WTC11 (cell line): ENCODE data around the gene PLA2G4F. TPM values are rescaled to one million over a fixed set of nuclear protein-coding genes. Genes with fewer than 3 reads are reported as not detected.

Experiments
- ATAC-seq: fragments of 200-7000 bp; cut with Tn5 transposase; 2 replicates; pipeline ENCODE4 v1.10.0; 2021; ENCODE audit warnings: mild to moderate bottlenecking, moderate library complexity
- CTCF ChIA-PET: fragments of 300-600 bp; sonication (Branson Sonifier 250); formaldehyde crosslinking; loops from one replicate; lab custom pipeline; 2021; ENCODE audit warnings: antibody characterized with exemption; lab: Charles Lee
- POLR2A ChIA-PET: fragments of 350-600 bp; sonication (Branson Sonifier 250); formaldehyde crosslinking; loops from one replicate; lab custom pipeline; 2021; ENCODE audit warnings: antibody characterized with exemption; lab: Charles Lee
- DNase-seq: peaks from one replicate; pipeline ENCODE4 v3.0.0; 2021; ENCODE audit warnings: low spot score
- H3K27ac Mint-ChIP-seq: 2 replicates; pipeline ENCODE4 v1.8.0; 2021; ENCODE audit warnings: mixed read lengths
- H3K27me3 Mint-ChIP-seq: 2 replicates; pipeline ENCODE4 v1.8.0; 2021; ENCODE audit warnings: low read depth, mild to moderate bottlenecking, moderate library complexity, mixed read lengths
- H3K36me3 Mint-ChIP-seq: 2 replicates; pipeline ENCODE4 v1.8.0; 2021; ENCODE audit warnings: mixed read lengths
- H3K4me1 Mint-ChIP-seq: 2 replicates; pipeline ENCODE4 v1.8.0; 2022; ENCODE audit warnings: mixed read lengths
- H3K4me3 Mint-ChIP-seq: 2 replicates; pipeline ENCODE4 v1.8.0; 2021; ENCODE audit warnings: mild to moderate bottlenecking, moderate library complexity, mixed read lengths
- H3K9me3 Mint-ChIP-seq: 2 replicates; pipeline ENCODE4 v1.8.0; 2021; ENCODE audit warnings: mixed read lengths
- CBFB ChIP-seq: sonication (generic); formaldehyde crosslinking; IDR thresholded peaks from 2 replicates; pipeline ENCODE4 v1.8.1; 2022; ENCODE audit warnings: mild to moderate bottlenecking, low read depth, missing genetic modification reagents
- CREM ChIP-seq: sonication (generic); formaldehyde crosslinking; IDR thresholded peaks from 2 replicates; pipeline ENCODE4 v1.8.1; 2022; ENCODE audit warnings: mild to moderate bottlenecking, missing genetic modification reagents, moderate library complexity
- EMX1 ChIP-seq: fragments of 250-450 bp; sonication (Bioruptor Pico); IDR thresholded peaks from 2 replicates; pipeline ENCODE4 v1.8.0; 2021; ENCODE audit warnings: mild to moderate bottlenecking
- JAZF1 ChIP-seq: fragments of 250-450 bp; sonication (Bioruptor Pico); IDR thresholded peaks from 2 replicates; pipeline ENCODE4 v1.9.0; 2021; ENCODE audit warnings: moderate library complexity, mild to moderate bottlenecking, inconsistent platforms
- RELA ChIP-seq: sonication (generic); formaldehyde crosslinking; IDR thresholded peaks from 2 replicates; pipeline ENCODE4 v1.8.1; 2022; ENCODE audit warnings: missing genetic modification reagents, mild to moderate bottlenecking, borderline replicate concordance
- ZNF121 ChIP-seq: sonication (generic); formaldehyde crosslinking; IDR thresholded peaks from 2 replicates; pipeline ENCODE4 v1.8.0; 2023; ENCODE audit warnings: missing genetic modification reagents
- ZNF317 ChIP-seq: sonication (generic); formaldehyde crosslinking; IDR thresholded peaks from 2 replicates; pipeline ENCODE4 v1.8.1; 2023; ENCODE audit warnings: low read depth, mild to moderate bottlenecking, moderate library complexity, missing genetic modification reagents, borderline replicate concordance
- total RNA-seq: library from RNA; stranded (reverse); gene quantifications from 3 replicates; pipeline ENCODE4 v1.2.3, GENCODE V29; 2021
- TF ChIP-seq, protein P1 (sequence below): sonication (generic); formaldehyde crosslinking; IDR thresholded peaks from 2 replicates; pipeline ENCODE4 v1.8.1; 2023; ENCODE audit warnings: mild to moderate bottlenecking, missing genetic modification reagents, borderline replicate concordance
- TF ChIP-seq, protein P2 (sequence below): fragments of 250-450 bp; sonication (Bioruptor Pico); IDR thresholded peaks from 2 replicates; pipeline ENCODE4 v1.9.0; 2021; ENCODE audit warnings: mild to moderate bottlenecking, borderline replicate concordance
- TF ChIP-seq, protein P3 (sequence below): sonication (generic); formaldehyde crosslinking; IDR thresholded peaks from 2 replicates; pipeline ENCODE4 v1.8.0; 2022; ENCODE audit warnings: mild to moderate bottlenecking, missing genetic modification reagents
- TF ChIP-seq, protein P4 (sequence below): fragments of 250-450 bp; sonication (Bioruptor Pico); IDR thresholded peaks from 2 replicates; pipeline ENCODE4 v1.8.0; 2021; ENCODE audit warnings: mild to moderate bottlenecking
- TF ChIP-seq, protein P5 (sequence below): fragments of 250-450 bp; sonication (Bioruptor Pico); conservative IDR thresholded peaks from 2 replicates; pipeline ENCODE4 v1.9.0; 2021; ENCODE audit warnings: mild to moderate bottlenecking
- TF ChIP-seq, protein P6 (sequence below): sonication (generic); formaldehyde crosslinking; IDR thresholded peaks from 2 replicates; pipeline ENCODE4 v1.8.1; 2022; ENCODE audit warnings: mild to moderate bottlenecking, moderate library complexity, missing genetic modification reagents

The PLA2G4F gene
- total RNA-seq, 1 experiment from 2014 or later, result 0.11 TPM

DNA sequence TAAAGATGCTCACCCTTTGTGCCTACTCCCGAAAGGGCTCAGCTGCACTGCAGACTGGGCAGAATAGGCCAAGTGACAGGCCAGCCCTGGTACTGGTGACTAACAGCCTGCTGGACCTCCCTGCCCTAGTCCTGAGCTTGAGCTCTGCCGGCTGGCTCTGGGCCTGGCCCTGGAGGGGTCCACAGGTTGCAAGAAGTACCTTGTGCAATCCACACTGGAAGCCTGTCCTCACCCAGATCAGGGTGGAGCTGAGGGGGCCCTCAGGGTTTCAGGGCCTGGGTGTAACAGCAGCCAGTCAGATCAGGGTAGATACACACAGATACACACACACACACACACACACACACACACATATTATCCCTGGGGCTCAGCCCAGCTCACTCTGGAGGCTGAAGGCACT is 34.8 kb downstream of the PLA2G4F start (continued):
- TF ChIP-seq, protein P1, sequence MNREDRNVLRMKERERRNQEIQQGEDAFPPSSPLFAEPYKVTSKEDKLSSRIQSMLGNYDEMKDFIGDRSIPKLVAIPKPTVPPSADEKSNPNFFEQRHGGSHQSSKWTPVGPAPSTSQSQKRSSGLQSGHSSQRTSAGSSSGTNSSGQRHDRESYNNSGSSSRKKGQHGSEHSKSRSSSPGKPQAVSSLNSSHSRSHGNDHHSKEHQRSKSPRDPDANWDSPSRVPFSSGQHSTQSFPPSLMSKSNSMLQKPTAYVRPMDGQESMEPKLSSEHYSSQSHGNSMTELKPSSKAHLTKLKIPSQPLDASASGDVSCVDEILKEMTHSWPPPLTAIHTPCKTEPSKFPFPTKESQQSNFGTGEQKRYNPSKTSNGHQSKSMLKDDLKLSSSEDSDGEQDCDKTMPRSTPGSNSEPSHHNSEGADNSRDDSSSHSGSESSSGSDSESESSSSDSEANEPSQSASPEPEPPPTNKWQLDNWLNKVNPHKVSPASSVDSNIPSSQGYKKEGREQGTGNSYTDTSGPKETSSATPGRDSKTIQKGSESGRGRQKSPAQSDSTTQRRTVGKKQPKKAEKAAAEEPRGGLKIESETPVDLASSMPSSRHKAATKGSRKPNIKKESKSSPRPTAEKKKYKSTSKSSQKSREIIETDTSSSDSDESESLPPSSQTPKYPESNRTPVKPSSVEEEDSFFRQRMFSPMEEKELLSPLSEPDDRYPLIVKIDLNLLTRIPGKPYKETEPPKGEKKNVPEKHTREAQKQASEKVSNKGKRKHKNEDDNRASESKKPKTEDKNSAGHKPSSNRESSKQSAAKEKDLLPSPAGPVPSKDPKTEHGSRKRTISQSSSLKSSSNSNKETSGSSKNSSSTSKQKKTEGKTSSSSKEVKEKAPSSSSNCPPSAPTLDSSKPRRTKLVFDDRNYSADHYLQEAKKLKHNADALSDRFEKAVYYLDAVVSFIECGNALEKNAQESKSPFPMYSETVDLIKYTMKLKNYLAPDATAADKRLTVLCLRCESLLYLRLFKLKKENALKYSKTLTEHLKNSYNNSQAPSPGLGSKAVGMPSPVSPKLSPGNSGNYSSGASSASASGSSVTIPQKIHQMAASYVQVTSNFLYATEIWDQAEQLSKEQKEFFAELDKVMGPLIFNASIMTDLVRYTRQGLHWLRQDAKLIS (CRISPR knock-in tag), result no peak
- no peak for TF ChIP-seq CBFB
- TF ChIP-seq RELA (CRISPR knock-in tag), result no peak
- TF ChIP-seq ZNF317 (CRISPR knock-in tag), result no peak
- TF ChIP-seq, protein P2, sequence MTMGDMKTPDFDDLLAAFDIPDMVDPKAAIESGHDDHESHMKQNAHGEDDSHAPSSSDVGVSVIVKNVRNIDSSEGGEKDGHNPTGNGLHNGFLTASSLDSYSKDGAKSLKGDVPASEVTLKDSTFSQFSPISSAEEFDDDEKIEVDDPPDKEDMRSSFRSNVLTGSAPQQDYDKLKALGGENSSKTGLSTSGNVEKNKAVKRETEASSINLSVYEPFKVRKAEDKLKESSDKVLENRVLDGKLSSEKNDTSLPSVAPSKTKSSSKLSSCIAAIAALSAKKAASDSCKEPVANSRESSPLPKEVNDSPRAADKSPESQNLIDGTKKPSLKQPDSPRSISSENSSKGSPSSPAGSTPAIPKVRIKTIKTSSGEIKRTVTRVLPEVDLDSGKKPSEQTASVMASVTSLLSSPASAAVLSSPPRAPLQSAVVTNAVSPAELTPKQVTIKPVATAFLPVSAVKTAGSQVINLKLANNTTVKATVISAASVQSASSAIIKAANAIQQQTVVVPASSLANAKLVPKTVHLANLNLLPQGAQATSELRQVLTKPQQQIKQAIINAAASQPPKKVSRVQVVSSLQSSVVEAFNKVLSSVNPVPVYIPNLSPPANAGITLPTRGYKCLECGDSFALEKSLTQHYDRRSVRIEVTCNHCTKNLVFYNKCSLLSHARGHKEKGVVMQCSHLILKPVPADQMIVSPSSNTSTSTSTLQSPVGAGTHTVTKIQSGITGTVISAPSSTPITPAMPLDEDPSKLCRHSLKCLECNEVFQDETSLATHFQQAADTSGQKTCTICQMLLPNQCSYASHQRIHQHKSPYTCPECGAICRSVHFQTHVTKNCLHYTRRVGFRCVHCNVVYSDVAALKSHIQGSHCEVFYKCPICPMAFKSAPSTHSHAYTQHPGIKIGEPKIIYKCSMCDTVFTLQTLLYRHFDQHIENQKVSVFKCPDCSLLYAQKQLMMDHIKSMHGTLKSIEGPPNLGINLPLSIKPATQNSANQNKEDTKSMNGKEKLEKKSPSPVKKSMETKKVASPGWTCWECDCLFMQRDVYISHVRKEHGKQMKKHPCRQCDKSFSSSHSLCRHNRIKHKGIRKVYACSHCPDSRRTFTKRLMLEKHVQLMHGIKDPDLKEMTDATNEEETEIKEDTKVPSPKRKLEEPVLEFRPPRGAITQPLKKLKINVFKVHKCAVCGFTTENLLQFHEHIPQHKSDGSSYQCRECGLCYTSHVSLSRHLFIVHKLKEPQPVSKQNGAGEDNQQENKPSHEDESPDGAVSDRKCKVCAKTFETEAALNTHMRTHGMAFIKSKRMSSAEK (CRISPR knock-in tag), result no peak

DNA sequence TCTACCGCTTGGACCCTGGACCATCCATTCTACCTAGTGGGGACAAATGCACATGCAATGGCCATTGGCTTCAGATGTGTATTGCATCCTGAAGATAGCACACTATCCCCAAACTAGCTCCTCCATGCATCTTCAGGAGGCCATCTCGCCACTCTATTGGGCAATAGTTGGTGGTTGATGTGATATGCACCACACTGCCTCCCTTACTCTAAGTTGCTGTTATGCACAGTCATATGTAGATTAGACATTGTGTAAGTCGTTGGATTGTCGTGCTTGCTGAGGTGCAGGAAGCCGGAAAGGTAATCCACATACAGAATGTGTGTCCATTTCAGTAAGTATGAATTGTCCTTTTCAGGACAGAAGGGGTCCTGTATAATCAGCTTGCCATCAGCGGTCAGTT is 35.4 kb downstream of the PLA2G4F start:
- TF ChIP-seq EMX1 (no peak), ZNF121 (no peak), CREM (CRISPR knock-in tag) (no peak), JAZF1 (CRISPR knock-in tag) (no peak)
- TF ChIP-seq, protein P3, sequence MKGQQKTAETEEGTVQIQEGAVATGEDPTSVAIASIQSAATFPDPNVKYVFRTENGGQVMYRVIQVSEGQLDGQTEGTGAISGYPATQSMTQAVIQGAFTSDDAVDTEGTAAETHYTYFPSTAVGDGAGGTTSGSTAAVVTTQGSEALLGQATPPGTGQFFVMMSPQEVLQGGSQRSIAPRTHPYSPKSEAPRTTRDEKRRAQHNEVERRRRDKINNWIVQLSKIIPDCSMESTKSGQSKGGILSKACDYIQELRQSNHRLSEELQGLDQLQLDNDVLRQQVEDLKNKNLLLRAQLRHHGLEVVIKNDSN, result no peak
- TF ChIP-seq, protein P4, sequence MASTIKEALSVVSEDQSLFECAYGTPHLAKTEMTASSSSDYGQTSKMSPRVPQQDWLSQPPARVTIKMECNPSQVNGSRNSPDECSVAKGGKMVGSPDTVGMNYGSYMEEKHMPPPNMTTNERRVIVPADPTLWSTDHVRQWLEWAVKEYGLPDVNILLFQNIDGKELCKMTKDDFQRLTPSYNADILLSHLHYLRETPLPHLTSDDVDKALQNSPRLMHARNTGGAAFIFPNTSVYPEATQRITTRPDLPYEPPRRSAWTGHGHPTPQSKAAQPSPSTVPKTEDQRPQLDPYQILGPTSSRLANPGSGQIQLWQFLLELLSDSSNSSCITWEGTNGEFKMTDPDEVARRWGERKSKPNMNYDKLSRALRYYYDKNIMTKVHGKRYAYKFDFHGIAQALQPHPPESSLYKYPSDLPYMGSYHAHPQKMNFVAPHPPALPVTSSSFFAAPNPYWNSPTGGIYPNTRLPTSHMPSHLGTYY (CRISPR knock-in tag), result no peak
- TF ChIP-seq, protein P5, sequence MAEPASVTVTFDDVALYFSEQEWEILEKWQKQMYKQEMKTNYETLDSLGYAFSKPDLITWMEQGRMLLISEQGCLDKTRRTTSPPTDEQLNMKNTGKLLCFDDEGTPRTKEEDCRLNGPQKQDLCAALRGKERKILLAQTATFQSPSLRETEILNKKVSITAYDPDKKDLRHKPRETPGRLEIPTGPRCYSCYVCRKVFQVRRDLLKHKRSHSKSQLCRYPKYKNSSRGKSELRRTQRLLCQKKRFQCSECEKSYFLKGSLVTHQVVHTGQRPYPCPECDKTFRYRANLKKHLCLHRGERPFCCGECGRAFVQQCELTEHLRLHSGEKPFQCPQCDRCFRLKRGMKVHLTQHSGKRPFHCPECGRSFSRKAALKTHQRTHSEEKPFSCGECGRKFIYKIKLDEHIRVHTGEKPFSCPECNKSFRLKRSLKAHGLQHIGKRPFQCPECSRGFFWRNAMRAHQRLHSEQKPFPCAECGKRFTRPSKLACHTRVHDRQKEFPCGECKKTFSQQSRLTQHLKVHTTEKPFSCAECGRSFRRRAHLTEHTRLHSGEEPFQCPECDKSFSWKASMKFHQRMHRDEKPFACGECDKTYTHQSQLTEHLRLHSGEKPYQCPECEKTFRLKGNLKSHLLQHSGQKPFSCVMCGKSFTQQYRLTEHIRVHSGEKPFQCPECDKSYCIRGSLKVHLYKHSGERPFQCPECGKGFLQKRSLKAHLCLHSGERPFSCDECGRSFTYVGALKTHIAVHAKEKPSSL (CRISPR knock-in tag), result no peak
- TF ChIP-seq, protein P6, sequence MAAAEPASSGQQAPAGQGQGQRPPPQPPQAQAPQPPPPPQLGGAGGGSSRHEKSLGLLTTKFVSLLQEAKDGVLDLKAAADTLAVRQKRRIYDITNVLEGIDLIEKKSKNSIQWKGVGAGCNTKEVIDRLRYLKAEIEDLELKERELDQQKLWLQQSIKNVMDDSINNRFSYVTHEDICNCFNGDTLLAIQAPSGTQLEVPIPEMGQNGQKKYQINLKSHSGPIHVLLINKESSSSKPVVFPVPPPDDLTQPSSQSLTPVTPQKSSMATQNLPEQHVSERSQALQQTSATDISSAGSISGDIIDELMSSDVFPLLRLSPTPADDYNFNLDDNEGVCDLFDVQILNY (CRISPR knock-in tag), result no peak
- ChIA-PET POLR2A (no interaction called here), CTCF (interaction anchor here (1.2 to 1.6 kb wide), 3 partner anchors 11 to 37 kb away, joined by 3 to 6 read pairs (median 4); no protein-coding TSS in a partner anchor)
- no peak overlapping the region for H3K27ac Mint-ChIP-seq
- H3K4me3 Mint-ChIP-seq, result no peak overlapping the region
- DNase-seq (no peak), ATAC-seq (no peak)
- peaks cover 13% of the 10 kb centered on the region for H3K4me1 Mint-ChIP-seq
- peaks cover 4% of the 10 kb centered on the region; the same call in 1 of the 2 replicates for H3K27me3 Mint-ChIP-seq
- peaks cover 12% of the 10 kb centered on the region for H3K9me3 Mint-ChIP-seq
- peaks cover 6% of the 10 kb centered on the region; the same call in 1 of the 2 replicates for H3K36me3 Mint-ChIP-seq
